Ovary (tissue), 9 donors: ENCODE measurements around the gene MAP7D1. TPM values are rescaled to one million over a fixed set of nuclear protein-coding genes. Genes with fewer than 3 reads are reported as not detected.

ENCODE experiments used
- DNase-seq, 5 donors: peaks; one replicate each; pipeline ENCODE4 v3.0.0-alpha.2; 2019 to 2020
- H3K27ac ChIP-seq, 2 donors: fragments of 200-600 bp; one replicate each; pipeline versions ENCODE4 v1.5.1 to v1.8.0; 2019 to 2022
- H3K27me3 ChIP-seq: fragments of 200-600 bp; one replicate; pipeline ENCODE4 v1.8.0; 2022
- H3K36me3 ChIP-seq: fragments of 200-600 bp; sonication (generic); one replicate; pipeline ENCODE4 v1.5.1; 2019
- H3K4me1 ChIP-seq: one replicate; pipeline ENCODE4 v1.8.1; 2013; ENCODE audit warnings: mild to moderate bottlenecking, moderate library complexity; ENCODE audit not compliant: insufficient read depth
- H3K4me3 ChIP-seq: fragments of 200-600 bp; sonication (generic); one replicate; pipeline ENCODE4 v1.5.1; 2017
- H3K9me3 ChIP-seq, 2 donors: fragments of 200-600 bp in 1 of 2; sonication (generic) in 1 of 2; one replicate each; pipeline versions ENCODE4 v1.5.1 to v1.8.1; 2013 to 2019; ENCODE audit warnings: mild to moderate bottlenecking in 1 of 2, moderate library complexity in 1 of 2
- EP300 ChIP-seq: sonication (generic); formaldehyde crosslinking; IDR thresholded peaks from one replicate; pipeline ENCODE4 v1.6.1; 2017; ENCODE audit warnings: antibody characterized with exemption
- POLR2A ChIP-seq: fragments of 450-650 bp; IDR thresholded peaks from one replicate; pipeline ENCODE4 v1.6.1; 2017; ENCODE audit warnings: antibody characterized with exemption, mild to moderate bottlenecking, moderate library complexity
- whole genome bisulfite sequencing, 3 donors: extraction: QIAGEN DNeasy Blood & Tissue Kit in 1 of 3; methylation state at CpG; one replicate each; pipeline versions ENCODE4 v1.1.5 to v1.1.7; 2013 to 2017; 5-methylcytosine and 5-hydroxymethylcytosine counted together
- intact Hi-C, 4 donors: fragments of 100-400 bp; cut with DNase I; formaldehyde crosslinking; loops; one replicate each; pipeline versions ENCODE4 v1.11.0 to v1.15.1; 2022 to 2023
- polyA plus RNA-seq, 2 donors: library from polyadenylated mRNA; stranded (reverse); fragments of 200-250 nt in 1 of 2; fragments of 350-450 nt in 1 of 2; fragmentation: Illumina TruSeq in 1 of 2; extraction: RNeasy Lipid Tissue Mini Kit (QIAGEN cat#74804) in 1 of 2; gene quantifications; one replicate each; pipeline ENCODE4 v1.2.3, GENCODE V29; 2013 to 2014
- total RNA-seq, 7 donors: library from RNA; depleted of rRNA in 2 of 7; stranded (reverse); fragments of >200 nt in 2 of 7; fragmentation: NEBNext Ultra II Directional in 3 of 7; extraction: Animal tissue kit (Norgen Biotek cat#: 25700) in 3 of 7; gene quantifications; one replicate each; pipeline versions ENCODE4 v1.1.0 to v1.2.4, GENCODE V29; 2016 to 2023
- TF ChIP-seq, protein P1 (sequence below), 3 donors: fragments of 450-650 bp in 2 of 3; fragments of 200-600 bp in 1 of 3; IDR thresholded peaks; one replicate each; pipeline versions ENCODE4 v1.5.1 to v1.8.0; 2016 to 2022; ENCODE audit warnings: antibody characterized with exemption in 3 of 3, mild to moderate bottlenecking in 1 of 3
- donor health status: DM: no; HTN: no; CAD: no; lungs with moderate emphysema.
- donor health status: DM: no; HTN: no; CAD: no.
- donor health status: Bipolar disorder and iron deficiency.
- donor health status: DM: yes; HTN: yes; CAD: no.
- donor health status: DM: no; HTN: no; CAD: no.
- donor health status: DM: yes; HTN: yes; CAD: no.

The MAP7D1 gene
- total and polyA plus RNA-seq, 9 donors: 31.4 to 99.1 (median 64.1) TPM

DNA sequence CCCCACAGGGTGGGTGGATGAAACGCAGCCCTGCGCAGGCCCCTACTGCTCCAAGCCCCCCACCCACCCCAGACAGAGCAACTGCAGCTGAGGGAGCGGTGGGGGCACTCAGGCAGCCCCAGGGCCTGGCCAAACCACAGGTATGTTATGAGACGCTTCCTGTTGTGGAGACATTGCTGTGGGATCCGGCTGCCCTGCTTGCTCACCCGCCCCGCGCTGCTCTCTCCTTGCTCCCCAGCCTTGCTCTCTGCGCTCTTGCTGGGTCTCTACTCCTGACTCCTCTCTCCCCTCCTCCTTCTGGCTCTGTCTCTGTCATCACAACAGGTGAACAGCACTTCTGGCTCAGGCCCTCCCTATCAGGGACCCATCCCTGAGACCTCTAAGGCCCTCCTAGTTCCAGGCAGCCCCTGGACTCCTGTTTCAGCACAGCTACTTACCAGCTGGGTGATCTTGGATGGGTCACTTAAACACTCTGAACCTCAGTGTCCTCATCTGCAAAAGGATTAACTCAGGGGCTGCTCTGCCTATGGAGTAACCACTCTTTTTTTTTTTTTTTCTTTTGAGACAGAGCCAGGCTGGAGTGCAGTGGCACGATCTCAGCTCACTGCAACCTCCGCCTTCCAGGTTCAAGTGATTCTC, 46.8 kb upstream of the MAP7D1 start:
- Histone ChIP-seq H3K4me1 (no peaks in the 10 kb centered on the region), H3K36me3 (no peaks in the 10 kb centered on the region), H3K27me3 (no peaks in the 10 kb centered on the region), H3K4me3 (no peak overlapping the region), H3K27ac (no peak overlapping the region), H3K9me3 (no peaks in the 10 kb centered on the region)
- WGBS, 3 donors: 65 to 72% (median 68%) methylated on average over 11 of the region's 11 CpGs
- intact Hi-C loops: loop anchor here in 1 of 4 donors (10.0 kb wide), 1 partner anchor 316 kb away; no protein-coding TSS in a partner anchor
- TF ChIP-seq, protein P1, sequence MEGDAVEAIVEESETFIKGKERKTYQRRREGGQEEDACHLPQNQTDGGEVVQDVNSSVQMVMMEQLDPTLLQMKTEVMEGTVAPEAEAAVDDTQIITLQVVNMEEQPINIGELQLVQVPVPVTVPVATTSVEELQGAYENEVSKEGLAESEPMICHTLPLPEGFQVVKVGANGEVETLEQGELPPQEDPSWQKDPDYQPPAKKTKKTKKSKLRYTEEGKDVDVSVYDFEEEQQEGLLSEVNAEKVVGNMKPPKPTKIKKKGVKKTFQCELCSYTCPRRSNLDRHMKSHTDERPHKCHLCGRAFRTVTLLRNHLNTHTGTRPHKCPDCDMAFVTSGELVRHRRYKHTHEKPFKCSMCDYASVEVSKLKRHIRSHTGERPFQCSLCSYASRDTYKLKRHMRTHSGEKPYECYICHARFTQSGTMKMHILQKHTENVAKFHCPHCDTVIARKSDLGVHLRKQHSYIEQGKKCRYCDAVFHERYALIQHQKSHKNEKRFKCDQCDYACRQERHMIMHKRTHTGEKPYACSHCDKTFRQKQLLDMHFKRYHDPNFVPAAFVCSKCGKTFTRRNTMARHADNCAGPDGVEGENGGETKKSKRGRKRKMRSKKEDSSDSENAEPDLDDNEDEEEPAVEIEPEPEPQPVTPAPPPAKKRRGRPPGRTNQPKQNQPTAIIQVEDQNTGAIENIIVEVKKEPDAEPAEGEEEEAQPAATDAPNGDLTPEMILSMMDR (IDR thresholded peaks at IDR 0.05): no peak
- TF ChIP-seq EP300 (no peak), POLR2A (no peak)
- DNase-seq: no peak

DNA sequence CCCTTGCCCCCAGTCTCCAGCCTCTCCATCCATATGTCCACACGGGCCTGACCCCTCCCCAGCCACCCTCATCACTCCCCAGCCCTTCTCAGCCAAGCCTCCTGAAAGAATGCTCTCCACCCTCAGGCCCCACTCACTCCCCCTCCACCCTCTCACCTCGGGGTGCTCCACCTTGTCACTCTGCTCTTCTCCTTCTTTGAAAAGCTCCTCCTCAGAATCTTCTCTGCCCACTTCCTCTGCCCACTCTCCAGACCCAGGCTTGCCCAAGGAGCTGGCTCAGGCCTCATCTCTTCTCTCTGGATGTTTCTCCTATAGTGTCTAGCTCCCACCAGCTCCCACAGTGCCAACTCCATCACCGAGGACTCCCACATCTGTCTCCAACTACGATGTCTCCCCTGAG, 44.8 kb upstream of the MAP7D1 start:
- Histone ChIP-seq H3K9me3 (no peaks in the 10 kb centered on the region), H3K4me1 (no peaks in the 10 kb centered on the region), H3K36me3 (no peaks in the 10 kb centered on the region), H3K4me3 (no peak overlapping the region), H3K27me3 (no peaks in the 10 kb centered on the region), H3K27ac (no peak overlapping the region)
- 54 to 60% (median 60%) methylated on average over 4 of the region's 4 CpGs for WGBS, 3 donors
- TF ChIP-seq EP300: no peak
- intact Hi-C loops: no loop called here
- DNase-seq: no peak

GRCh38 chr1:36112823-36113222, 43.1 kb upstream of the MAP7D1 start:
- Histone ChIP-seq H3K4me1 (no peaks in the 10 kb centered on the region), H3K27me3 (no peaks in the 10 kb centered on the region), H3K9me3 (no peaks in the 10 kb centered on the region), H3K4me3 (no peak overlapping the region), H3K36me3 (no peaks in the 10 kb centered on the region), H3K27ac (no peak overlapping the region)
- TF ChIP-seq, protein P1 (IDR thresholded peaks at IDR 0.05): no peak
- no peak for TF ChIP-seq POLR2A
- DNase-seq: no peak
- WGBS, 3 donors: 86 to 90% (median 90%) methylated on average over 9 of the region's 9 CpGs
- intact Hi-C loops: no loop called here

DNA sequence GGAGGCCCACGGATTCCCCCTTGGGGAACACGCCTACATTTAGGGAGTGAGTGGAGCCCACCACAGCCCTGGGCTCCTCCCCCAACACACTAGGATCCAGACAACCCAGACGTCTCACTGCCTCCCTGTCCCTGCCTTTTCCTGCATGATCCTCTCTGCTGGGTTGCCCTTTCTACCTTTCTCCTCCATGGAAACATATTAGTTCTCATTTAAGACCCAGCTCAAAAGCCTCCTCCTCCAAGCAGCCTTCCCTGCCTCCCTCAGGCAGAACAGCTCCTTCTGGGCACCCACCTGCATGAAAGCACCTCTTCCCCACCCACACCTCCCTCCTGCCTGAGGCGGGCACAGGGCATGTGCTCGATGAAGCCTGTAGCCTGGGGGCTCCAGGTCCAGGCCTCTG, 41.6 kb upstream of the MAP7D1 start:
- intact Hi-C loops: no loop called here
- no peaks in the 10 kb centered on the region for H3K9me3 ChIP-seq
- DNase-seq: no peak
- no peaks in the 10 kb centered on the region for H3K4me1 ChIP-seq
- H3K36me3 ChIP-seq: no peaks in the 10 kb centered on the region
- H3K4me3 ChIP-seq: no peak overlapping the region
- 67 to 81% (median 73%) methylated on average over 5 of the region's 5 CpGs for WGBS, 3 donors
- no peak for TF ChIP-seq EP300
- TF ChIP-seq POLR2A: no peak
- TF ChIP-seq, protein P1 (IDR thresholded peaks at IDR 0.05): no peak
- H3K27ac ChIP-seq: no peak overlapping the region
- no peaks in the 10 kb centered on the region for H3K27me3 ChIP-seq

GRCh38 chr1:36115200-36115669, 40.7 kb upstream of the MAP7D1 start:
- intact Hi-C loops: no loop called here
- DNase-seq: no peak
- Histone ChIP-seq H3K9me3 (no peaks in the 10 kb centered on the region), H3K27me3 (no peaks in the 10 kb centered on the region), H3K4me1 (no peaks in the 10 kb centered on the region), H3K36me3 (no peaks in the 10 kb centered on the region), H3K27ac (no peak overlapping the region), H3K4me3 (no peak overlapping the region)
- WGBS, 3 donors: 68 to 80% (median 77%) methylated on average over 18 of the region's 18 CpGs
- TF ChIP-seq POLR2A: no peak
- TF ChIP-seq EP300: no peak
- TF ChIP-seq, protein P1 (IDR thresholded peaks at IDR 0.05): no peak
